Upper lobe of right lung (tissue), 1 donor: ENCODE results near the gene HOXD8. TPM values are rescaled to one million over a fixed set of nuclear protein-coding genes. Genes with fewer than 3 reads are reported as not detected.

Experiments used
- ATAC-seq: fragments of 200-7000 bp; cut with Tn5 transposase; one replicate; pipeline ENCODE4 v1.9.1; 2020; ENCODE audit warnings: mild to moderate bottlenecking, moderate library complexity
- DNase-seq: peaks from one replicate; pipeline ENCODE4 v3.0.0-alpha.2; 2020
- H3K27ac ChIP-seq: fragments of 200-600 bp; one replicate; pipeline ENCODE4 v1.8.0; 2022
- H3K27me3 ChIP-seq: fragments of 200-600 bp; one replicate; pipeline ENCODE4 v1.8.0; 2022; ENCODE audit warnings: mild to moderate bottlenecking
- H3K36me3 ChIP-seq: fragments of 200-600 bp; one replicate; pipeline ENCODE4 v1.8.0; 2022
- H3K4me1 ChIP-seq: fragments of 200-600 bp; one replicate; pipeline ENCODE4 v1.8.0; 2022
- H3K4me3 ChIP-seq: fragments of 200-600 bp; one replicate; pipeline ENCODE4 v1.8.0; 2022; ENCODE audit warnings: mild to moderate bottlenecking
- H3K9me3 ChIP-seq: fragments of 200-600 bp; one replicate; pipeline ENCODE4 v1.8.0; 2022
- CTCF ChIP-seq: fragments of 200-600 bp; IDR thresholded peaks from one replicate; pipeline ENCODE4 v1.8.0; 2022; ENCODE audit warnings: antibody characterized with exemption
- intact Hi-C: fragments of 100-400 bp; cut with DNase I; formaldehyde crosslinking; loops from one replicate; pipeline ENCODE4 v1.11.0; 2022
- microRNA-seq: library from miRNA; unstranded; fragments of <30 nt; microRNA quantifications from one replicate; pipeline ENCODE4 v1.2.0, GENCODE V29; 2020; ENCODE audit warnings: borderline microRNAs expressed
- total RNA-seq: library from RNA; stranded (reverse); fragmentation: NEBNext Ultra II Directional; extraction: Animal tissue kit (Norgen Biotek cat#: 25700); gene quantifications from one replicate; pipeline ENCODE4 v1.2.1, GENCODE V29; 2021
- donor health status: DM: no; HTN: yes; CAD: no; lungs with severe emphysema.

The HOXD8 gene
- total RNA-seq, 1 donor from 2014 or later, result 2.6 TPM

DNA sequence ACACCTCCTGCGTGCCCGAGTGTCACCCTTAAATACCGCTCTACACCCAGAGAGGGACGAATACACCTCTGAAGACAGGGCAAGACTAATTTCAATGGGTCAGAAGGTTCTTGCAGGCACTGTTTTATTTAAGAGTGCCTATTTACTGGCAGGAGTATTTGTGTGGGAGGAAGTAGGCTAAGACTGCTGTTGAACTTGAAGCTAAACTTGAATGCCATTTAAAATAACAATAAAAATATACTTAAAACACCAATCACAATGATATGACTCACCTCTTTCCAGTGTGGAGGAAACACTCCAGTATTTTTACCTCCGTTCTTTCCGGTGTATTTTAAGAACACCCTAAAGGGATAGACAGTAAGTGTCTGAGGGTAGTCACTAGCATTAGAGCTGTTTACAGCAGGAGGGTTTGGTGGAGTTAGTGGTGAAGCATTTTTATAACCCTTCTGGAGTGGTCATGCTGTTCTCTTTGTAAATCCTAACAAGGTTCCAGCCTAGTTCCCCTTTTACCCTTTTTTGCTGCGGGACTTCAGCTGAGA is 49.3 kb downstream of the HOXD8 start:
- H3K4me3 ChIP-seq, result peak overlapping the region; percentile 26
- peaks cover 8% of the 10 kb centered on the region for H3K4me1 ChIP-seq
- no peaks in the 10 kb centered on the region for H3K9me3 ChIP-seq
- ATAC-seq, result no peak
- H3K36me3 ChIP-seq, result no peaks in the 10 kb centered on the region
- H3K27me3 ChIP-seq, result peaks cover 80% of the 10 kb centered on the region
- DNase-seq, result no peak
- no peak overlapping the region for H3K27ac ChIP-seq
- TF ChIP-seq CTCF, result no peak
- intact Hi-C loops, result no loop called here

- Histone ChIP-seq H3K27ac (no peak overlapping the region), H3K9me3 (no peaks in the 10 kb centered on the region), H3K4me3 (no peak overlapping the region), H3K27me3 (peaks cover 67% of the 10 kb centered on the region), H3K4me1 (peaks cover 8% of the 10 kb centered on the region), H3K36me3 (no peaks in the 10 kb centered on the region)
- intact Hi-C loops, result no loop called here
- ATAC-seq (no peak), DNase-seq (no peak)
- no peak for TF ChIP-seq CTCF
Measured at GRCh38 chr2:176181551-176181950, 52.0 kb downstream of the HOXD8 start.

Small RNA genes lying within 50 kb of the gene (microRNA-seq; reads per million reads assigned to microRNA genes)
- gene MIR10B, result 1,953 reads per million, percentile 88 among the genes with 10 or more reads in this experiment

Other genes starting within 250 kb of the HOXD8 start
- 28.7 TPM for gene LNPK, start 127.4 kb upstream of the HOXD8 start, total RNA-seq
- not detected for gene EVX2, start 45.7 kb upstream of the HOXD8 start, total RNA-seq
- not detected for gene HOXD13, start 37.0 kb upstream of the HOXD8 start, total RNA-seq
- gene HOXD12, start 29.9 kb upstream of the HOXD8 start, total RNA-seq, result not detected
- gene HOXD11, start 22.4 kb upstream of the HOXD8 start, total RNA-seq, result not detected
- gene HOXD10, start 12.9 kb upstream of the HOXD8 start, total RNA-seq, result 0.55 TPM
- 1.6 TPM for gene HOXD9, start 7.0 kb upstream of the HOXD8 start, total RNA-seq
- 0.84 TPM for gene HOXD4, start 21.8 kb downstream of the HOXD8 start, total RNA-seq
- 1.7 TPM for gene HOXD3, start 27.6 kb downstream of the HOXD8 start, total RNA-seq
- gene HOXD1, start 59.0 kb downstream of the HOXD8 start, total RNA-seq, result 4.1 TPM
- gene MTX2, start 139.7 kb downstream of the HOXD8 start, total RNA-seq, result 17.6 TPM